A673 (cell line): Measurements from ENCODE around the gene FNIP1. TPM values are rescaled to one million over a fixed set of nuclear protein-coding genes. Genes with fewer than 3 reads are reported as not detected.

Experiments
- BruUV-seq: library from RNA; stranded (reverse); fragments of 400-500 nt; replicated peaks from 2 replicates; lab custom pipeline; 2021; lab: Mats Ljungman, UMichigan
- CTCF ChIA-PET: fragments of 300-600 bp; sonication (Branson Sonifier 250); formaldehyde crosslinking; loops from one replicate; lab custom pipeline; 2022; ENCODE audit warnings: antibody characterized with exemption; lab: Charles Lee
- POLR2A ChIA-PET: fragments of 300-600 bp; sonication (Branson Sonifier 250); formaldehyde crosslinking; loops from one replicate; lab custom pipeline; 2022; ENCODE audit warnings: antibody characterized with exemption; ENCODE audit not compliant: low non-redundant PET; lab: Charles Lee
- DNase-seq: peaks from one replicate; pipeline ENCODE4 v3.0.0-alpha.2; 2015; ENCODE audit warnings: low spot score
- H3K27ac ChIP-seq: fragments of 200-600 bp; sonication (generic); 2 replicates; pipeline ENCODE4 v1.5.1; 2016; ENCODE audit warnings: mixed run types, low read depth, mild to moderate bottlenecking, mixed read lengths, antibody characterized with exemption, low read length; ENCODE audit not compliant: poor library complexity, severe bottlenecking
- H3K27me3 ChIP-seq: fragments of 200-600 bp; sonication (generic); replicated peaks from 2 replicates; pipeline ENCODE4 v1.6.1; 2017; ENCODE audit warnings: mixed run types, low read depth, mild to moderate bottlenecking, mixed read lengths, antibody characterized with exemption, low read length; ENCODE audit not compliant: insufficient read depth, poor library complexity
- H3K36me3 ChIP-seq: fragments of 200-600 bp; sonication (generic); 2 replicates; pipeline ENCODE4 v1.6.1; 2016; ENCODE audit warnings: mixed run types, mild to moderate bottlenecking, mixed read lengths, antibody characterized with exemption, low read length; ENCODE audit not compliant: insufficient read depth, poor library complexity, severe bottlenecking
- H3K4me1 ChIP-seq: fragments of 200-600 bp; sonication (generic); 2 replicates; pipeline ENCODE4 v1.6.1; 2017; ENCODE audit warnings: mixed run types, mild to moderate bottlenecking, mixed read lengths, antibody characterized with exemption, low read length; ENCODE audit not compliant: insufficient read depth, poor library complexity, severe bottlenecking
- H3K4me3 ChIP-seq: fragments of 200-600 bp; sonication (generic); 2 replicates; pipeline ENCODE4 v1.5.1; 2016; ENCODE audit warnings: low read depth, mixed run types, mild to moderate bottlenecking, mixed read lengths, low read length; ENCODE audit not compliant: poor library complexity, severe bottlenecking
- H3K9me3 ChIP-seq: fragments of 200-600 bp; sonication (generic); 2 replicates; pipeline ENCODE4 v1.6.1; 2016; ENCODE audit warnings: mixed run types, low read depth, mild to moderate bottlenecking, mixed read lengths, antibody characterized with exemption, low read length; ENCODE audit not compliant: poor library complexity, severe bottlenecking
- EZH2 ChIP-seq: fragments of 200-600 bp; sonication (generic); IDR thresholded peaks from 2 replicates; pipeline ENCODE4 v1.6.1; 2017; ENCODE audit warnings: borderline replicate concordance, low read depth, mild to moderate bottlenecking, mixed read lengths, antibody characterized with exemption, low read length; ENCODE audit not compliant: poor library complexity, severe bottlenecking
- intact Hi-C: fragments of 100-400 bp; cut with micrococcal nuclease; formaldehyde crosslinking; loops from one replicate; pipeline ENCODE4 v1.10.0; 2022; ENCODE audit not compliant: unreplicated experiment
- total RNA-seq: library from RNA; stranded (reverse); gene quantifications from 2 replicates; pipeline ENCODE4 v1.2.3, GENCODE V29; 2021
- TF ChIP-seq, protein P1 (sequence below): fragments of 300-800, 200-600 bp; sonication (generic); conservative IDR thresholded peaks from 2 replicates; pipeline ENCODE4 v1.5.1; 2017; ENCODE audit warnings: low read depth, mild to moderate bottlenecking, antibody characterized with exemption, low read length, moderate library complexity, mixed read lengths

Gene FNIP1
- total RNA-seq, 1 experiment from 2014 or later, result 22.9 TPM

DNA sequence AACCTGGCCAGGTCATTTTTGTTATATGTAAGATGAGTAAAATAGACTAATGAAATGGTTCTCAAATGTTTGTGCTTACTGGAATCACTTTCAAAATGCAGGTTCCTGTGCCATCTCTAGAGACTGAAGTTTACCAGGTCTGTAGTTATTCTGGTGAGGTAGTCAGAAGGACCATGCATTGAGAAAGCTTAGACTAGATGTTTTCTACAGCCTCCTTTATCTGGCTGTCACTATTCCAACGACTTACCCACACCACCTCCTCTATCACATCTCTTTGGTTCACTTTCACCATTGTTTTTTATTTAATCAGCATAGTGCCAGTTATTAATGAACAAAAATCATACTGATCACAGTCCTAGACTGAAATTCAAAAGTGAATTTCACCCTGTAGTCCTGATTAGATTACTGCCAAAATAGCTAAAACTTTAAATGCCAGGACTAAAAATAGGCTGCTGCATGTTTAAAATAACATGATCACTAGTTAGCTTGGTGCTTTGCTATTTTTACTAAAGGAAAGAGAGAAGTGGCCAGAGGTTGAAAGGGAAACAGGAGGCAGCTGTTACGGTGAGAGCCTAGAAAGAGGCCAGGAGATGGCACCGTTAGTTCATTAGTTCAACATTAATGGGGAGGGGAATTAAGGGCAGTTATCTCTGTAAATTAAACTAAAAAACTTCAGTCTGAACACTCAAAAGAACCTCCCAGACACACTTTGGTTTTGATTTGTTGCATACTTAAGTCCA, 13.9 kb upstream of the FNIP1 start:
- POLR2A ChIA-PET, result interaction anchor here (0.7 kb wide), 1 partner anchor 971 kb away, joined by 6 read pairs; no protein-coding TSS in a partner anchor
- BruUV-seq, result no TSS peak

DNA sequence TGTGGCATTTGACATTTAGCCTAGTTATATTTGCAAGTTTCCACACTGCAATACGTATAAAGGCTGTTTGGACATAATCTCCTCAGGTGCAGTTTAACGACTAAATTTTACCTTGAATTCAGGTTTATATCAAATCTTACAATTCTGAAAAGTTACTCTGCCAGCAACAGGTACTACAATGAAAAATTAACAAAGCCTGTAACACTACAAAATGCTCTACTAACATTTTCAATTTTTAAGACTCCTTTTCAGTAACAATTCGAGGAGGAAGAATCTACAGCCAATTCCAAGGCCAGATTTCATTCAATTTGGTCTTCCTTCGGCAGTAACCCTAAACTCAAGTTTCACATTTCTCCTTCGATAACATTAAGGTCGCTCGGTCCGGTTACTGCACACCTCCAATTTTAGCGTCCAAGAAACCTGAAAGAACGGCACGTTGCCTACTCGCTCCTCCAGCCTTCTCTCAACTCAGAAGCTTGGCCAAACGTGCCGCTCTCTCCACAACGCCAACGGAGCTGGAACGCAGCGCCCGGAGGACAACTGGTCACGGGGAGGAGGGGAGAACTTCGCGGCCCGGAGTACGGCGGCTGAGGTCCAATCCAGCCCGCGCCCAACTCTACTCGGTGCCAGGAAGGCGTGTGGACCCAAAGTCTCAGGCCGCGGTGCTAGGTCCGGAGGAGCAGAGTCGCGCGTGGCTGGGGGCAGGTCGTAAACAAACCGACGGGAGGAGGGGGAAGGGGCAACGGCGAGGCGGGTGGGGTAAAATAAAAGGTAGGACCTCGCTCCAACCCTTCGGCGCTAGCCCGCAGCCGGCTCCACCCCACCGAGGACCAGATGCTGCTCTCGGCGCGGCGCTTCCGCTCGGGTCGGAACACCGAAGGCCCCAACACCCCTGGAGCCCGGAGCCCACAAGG, 681 bp downstream of the FNIP1 start:
- Histone ChIP-seq H3K9me3 (no peaks in the 10 kb centered on the region), H3K36me3 (no peaks in the 10 kb centered on the region), H3K4me1 (peaks cover 13% of the 10 kb centered on the region), H3K4me3 (peak overlapping the region; percentile 99), H3K27me3 (no peaks in the 10 kb centered on the region), H3K27ac (peak overlapping the region; percentile 94)
- no TSS peak for BruUV-seq
- ChIA-PET CTCF (no interaction called here), POLR2A (no interaction called here)
- intact Hi-C loops, result loop anchor here (5.0 kb wide), 1 partner anchor 159 kb away; the partner anchor contains the start of gene RAPGEF6
- DNase-seq, result peak; percentile 32
- TF ChIP-seq, protein P1, sequence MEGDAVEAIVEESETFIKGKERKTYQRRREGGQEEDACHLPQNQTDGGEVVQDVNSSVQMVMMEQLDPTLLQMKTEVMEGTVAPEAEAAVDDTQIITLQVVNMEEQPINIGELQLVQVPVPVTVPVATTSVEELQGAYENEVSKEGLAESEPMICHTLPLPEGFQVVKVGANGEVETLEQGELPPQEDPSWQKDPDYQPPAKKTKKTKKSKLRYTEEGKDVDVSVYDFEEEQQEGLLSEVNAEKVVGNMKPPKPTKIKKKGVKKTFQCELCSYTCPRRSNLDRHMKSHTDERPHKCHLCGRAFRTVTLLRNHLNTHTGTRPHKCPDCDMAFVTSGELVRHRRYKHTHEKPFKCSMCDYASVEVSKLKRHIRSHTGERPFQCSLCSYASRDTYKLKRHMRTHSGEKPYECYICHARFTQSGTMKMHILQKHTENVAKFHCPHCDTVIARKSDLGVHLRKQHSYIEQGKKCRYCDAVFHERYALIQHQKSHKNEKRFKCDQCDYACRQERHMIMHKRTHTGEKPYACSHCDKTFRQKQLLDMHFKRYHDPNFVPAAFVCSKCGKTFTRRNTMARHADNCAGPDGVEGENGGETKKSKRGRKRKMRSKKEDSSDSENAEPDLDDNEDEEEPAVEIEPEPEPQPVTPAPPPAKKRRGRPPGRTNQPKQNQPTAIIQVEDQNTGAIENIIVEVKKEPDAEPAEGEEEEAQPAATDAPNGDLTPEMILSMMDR, result no peak
- TF ChIP-seq EZH2, result no peak

More for the DNA sequence above, 13.9 kb upstream of the FNIP1 start:
- no peak overlapping the region for H3K4me3 ChIP-seq
- DNase-seq, result peak; percentile 8
- CTCF ChIA-PET, result interaction anchor here (0.7 kb wide), 1 partner anchor 196 kb away, joined by 5 read pairs; no protein-coding TSS in a partner anchor
- no peaks in the 10 kb centered on the region for H3K36me3 ChIP-seq
- H3K9me3 ChIP-seq, result no peaks in the 10 kb centered on the region
- no peaks in the 10 kb centered on the region for H3K27me3 ChIP-seq
- H3K27ac ChIP-seq, result no peak overlapping the region
- intact Hi-C loops, result loop anchor here (2.0 kb wide), 1 partner anchor 198 kb away; no protein-coding TSS in a partner anchor
- TF ChIP-seq EZH2, result no peak
- TF ChIP-seq, protein P1, result 0 out of 2 replicates have a peak, but pooled peaks have one; percentile 12
- H3K4me1 ChIP-seq, result no peaks in the 10 kb centered on the region

DNA sequence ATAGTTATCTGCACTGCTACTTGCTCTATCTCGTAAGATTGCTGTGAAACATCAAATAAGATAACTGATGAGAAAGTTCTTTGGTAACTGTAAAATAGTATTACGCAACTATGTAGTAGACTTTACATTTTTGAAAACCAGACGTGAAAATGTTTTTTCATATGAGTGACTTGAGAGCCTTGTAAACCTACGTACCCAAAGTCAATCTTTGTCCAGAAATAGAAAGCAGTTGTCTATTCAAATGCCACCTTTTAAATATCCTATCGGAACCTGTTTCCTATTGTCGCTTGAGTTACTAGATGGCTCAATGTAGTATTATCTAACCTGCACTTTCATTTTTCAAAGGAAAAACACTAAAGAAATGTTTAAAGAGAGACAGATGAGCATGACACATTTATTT, 1.6 kb downstream of the FNIP1 start:
- no peaks in the 10 kb centered on the region for H3K36me3 ChIP-seq
- no peak for DNase-seq
- CTCF ChIA-PET, result no interaction called here
- H3K9me3 ChIP-seq, result no peaks in the 10 kb centered on the region
- H3K4me1 ChIP-seq, result peaks cover 13% of the 10 kb centered on the region
- no peaks in the 10 kb centered on the region for H3K27me3 ChIP-seq
- POLR2A ChIA-PET, result no interaction called here
- intact Hi-C loops, result loop anchor here (5.0 kb wide), 1 partner anchor 158 kb away; the partner anchor contains the start of gene RAPGEF6
- H3K4me3 ChIP-seq, result peak overlapping the region; percentile 99
- BruUV-seq, result no TSS peak
- no peak for TF ChIP-seq EZH2
- TF ChIP-seq, protein P1, result no peak
- no peak overlapping the region for H3K27ac ChIP-seq
